HG02981 (cell line): ENCODE measurements around the gene CELSR3.

Experiments used
- ATAC-seq: cut with Tn5 transposase; IDR thresholded peaks from one replicate; pipeline ENCODE4 v1.9.1; 2021; ENCODE audit warnings: mild to moderate bottlenecking, moderate library complexity; ENCODE audit not compliant: unreplicated experiment

The CELSR3 gene

GRCh38 chr3:48636149-48636655 is 26.5 kb downstream of the CELSR3 start:
- ATAC-seq, result no peak

DNA sequence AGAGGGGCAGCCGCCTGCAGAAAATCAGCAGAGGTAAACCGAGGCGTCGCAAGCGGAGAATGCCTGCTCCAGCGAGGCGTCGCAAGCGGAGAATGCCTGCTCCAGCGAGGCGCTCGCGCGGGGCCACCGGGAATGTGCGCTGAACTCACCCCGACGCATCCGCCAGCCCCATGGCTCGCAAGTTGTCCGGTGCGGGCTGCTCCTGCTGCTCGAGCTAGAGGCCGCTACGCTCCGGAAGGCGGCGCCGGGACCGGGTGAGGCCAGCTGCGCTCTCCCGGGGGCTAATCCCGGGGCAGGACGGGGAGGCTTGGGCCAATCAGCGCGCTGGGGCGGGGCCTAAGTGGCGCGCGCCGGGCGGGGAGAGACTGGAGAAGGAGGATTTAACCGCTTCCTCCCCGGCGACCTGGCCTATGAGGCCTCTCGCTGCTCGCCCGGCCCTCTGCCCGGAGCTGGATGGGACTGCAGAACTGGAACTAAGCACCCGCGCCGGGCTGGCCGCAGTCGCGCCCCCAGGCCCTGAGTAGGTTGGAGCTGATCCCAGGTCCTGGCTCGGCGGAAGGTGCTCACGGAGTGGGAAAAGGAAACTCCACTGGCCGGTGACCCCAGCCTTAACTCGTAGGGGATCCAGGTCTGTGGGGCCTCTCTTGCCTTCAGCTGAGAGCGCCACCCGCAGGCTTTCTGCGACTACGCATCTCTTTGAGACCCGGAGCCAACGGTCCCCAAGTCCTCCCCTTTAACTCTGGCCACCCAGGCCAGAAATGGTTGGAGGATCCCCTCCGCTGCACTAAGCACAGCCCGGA is 27.3 kb downstream of the CELSR3 start, which contains the start of gene SLC26A6:
Gene SLC26A6, minus strand, starts transcription at position 240 of the 800 bp plus-strand sequence. Its CDS starts 68 bp downstream, at position 172.
- peak; percentile 86 for ATAC-seq

GRCh38 chr3:48634661-48635221 is 27.9 kb downstream of the CELSR3 start:
- ATAC-seq, result peak; percentile 19

- ATAC-seq, result no peak
Measured at GRCh38 chr3:48633743-48634142, 28.9 kb downstream of the CELSR3 start.

- ATAC-seq, result no peak
Measured at GRCh38 chr3:48633256-48633655, 29.4 kb downstream of the CELSR3 start.

DNA sequence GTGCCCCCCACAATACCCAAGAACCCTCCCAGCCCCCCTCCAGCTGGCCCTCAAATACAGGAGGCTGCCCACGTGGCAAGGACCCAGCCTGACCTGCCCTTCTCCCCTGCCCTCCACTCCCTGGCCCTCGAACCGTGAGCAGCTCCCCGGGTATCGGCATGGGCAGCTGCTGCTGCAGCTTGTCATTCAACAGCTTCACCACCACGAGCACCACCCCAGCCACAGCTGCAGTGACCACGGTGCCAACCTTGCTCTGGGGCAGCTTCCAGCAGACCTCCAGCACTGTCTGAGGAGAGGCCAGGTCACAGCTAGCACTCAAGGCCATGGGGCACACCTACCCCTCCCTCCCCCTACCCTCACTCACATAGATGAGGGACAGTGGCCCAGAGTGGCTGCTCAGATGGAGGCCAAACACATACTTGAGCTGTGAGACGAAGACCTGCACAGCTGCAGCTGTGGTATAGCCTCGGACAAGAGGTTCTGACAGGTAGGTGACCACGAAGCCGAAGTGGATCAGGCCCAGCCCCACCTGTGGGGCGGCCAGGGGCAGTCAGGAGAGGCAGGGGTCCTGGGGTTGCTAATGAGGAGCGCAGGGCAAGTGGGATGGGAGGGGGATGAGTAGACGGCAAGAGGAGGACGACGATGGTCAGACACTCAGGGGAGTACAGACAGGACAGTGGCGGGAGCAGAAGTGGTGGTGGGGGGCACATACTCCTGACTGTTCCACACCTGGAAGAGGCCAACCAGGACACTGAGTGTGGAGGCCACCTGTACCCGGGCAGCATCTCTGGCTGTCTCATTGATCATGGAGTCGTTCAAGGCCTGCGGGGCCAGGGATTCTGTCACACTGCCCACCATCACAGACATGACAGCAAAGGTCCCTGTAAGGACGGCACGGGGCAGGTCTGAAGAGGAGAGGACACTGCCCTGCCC is 30.9 kb downstream of the CELSR3 start:
- no peak for ATAC-seq

DNA sequence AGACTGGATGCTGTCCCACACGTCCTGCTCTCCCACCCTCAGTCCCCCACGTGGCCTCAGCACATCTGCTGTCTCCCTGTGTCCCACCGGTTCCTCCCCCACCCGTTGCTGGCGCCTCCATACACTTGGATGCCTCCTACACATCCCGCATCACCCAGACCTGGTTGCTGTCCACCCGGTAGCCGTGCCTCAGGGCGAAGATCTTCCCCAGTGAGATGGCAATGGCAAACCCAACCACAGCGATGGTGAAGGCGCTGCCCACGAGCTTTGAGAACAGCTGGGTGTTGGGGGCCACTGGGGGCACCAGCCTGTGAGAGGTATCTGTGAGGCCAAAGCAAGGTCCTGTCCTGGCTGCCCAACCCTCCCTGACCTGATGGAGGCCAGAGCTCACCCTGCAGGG is 31.9 kb downstream of the CELSR3 start:
- no peak for ATAC-seq

DNA sequence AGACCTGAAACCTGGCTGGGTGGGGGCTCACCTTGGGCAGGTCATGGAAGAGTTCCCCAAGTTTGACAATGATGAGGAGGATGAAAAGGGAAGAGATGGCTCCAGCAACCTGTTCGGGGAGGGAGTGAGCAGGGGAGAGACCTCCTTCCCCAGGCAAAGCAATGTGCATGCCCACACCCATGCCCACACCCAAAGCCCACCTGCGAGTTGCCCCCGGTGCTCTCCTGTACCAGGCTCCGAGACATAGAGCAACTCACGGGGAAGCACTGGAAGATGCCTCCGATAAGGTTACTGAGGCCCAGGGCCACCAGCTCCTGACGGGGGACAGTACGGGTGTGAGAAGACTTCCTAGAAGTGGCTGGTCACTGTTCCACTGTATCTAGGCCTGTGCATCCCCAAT is 32.3 kb downstream of the CELSR3 start:
- no peak for ATAC-seq

- no peak for ATAC-seq
Measured at GRCh38 chr3:48629894-48630293, 32.8 kb downstream of the CELSR3 start.

DNA sequence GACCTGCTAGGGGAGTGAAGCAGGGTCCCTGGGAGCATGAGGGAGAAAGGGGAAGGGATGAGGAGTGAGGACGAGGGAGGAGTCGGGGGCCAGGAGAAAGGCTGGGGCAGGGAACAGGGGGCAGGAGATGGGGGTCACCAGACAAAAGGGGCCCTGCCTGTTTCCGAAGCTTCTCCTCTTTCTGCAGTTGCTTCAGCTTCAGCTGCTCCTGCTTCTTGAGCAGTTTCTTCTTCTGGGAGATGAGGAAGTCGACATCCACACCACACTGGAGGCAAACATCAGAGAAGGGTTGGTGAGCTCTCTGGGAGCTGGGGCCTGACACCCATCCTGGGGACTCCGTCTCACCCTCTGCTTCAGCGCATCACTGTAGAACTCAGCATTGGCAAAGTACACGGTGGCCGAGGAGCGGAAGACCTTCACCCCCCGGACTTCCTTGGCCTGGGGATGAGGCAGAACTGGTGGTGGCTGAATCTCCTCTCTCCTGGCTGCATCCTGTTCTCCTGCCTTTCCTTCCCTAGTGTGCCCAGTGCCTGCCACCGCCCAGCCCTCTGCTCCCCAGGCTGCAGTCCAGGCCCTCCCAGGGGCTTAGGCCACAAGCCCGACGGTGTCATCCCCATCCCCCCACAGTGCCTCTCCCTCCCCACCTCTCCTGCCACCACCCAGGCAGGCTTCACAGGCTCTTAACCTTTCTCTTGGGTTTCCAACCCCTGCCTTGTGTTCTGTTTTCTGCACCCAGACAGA is 34.2 kb downstream of the CELSR3 start:
- ATAC-seq, result no peak

DNA sequence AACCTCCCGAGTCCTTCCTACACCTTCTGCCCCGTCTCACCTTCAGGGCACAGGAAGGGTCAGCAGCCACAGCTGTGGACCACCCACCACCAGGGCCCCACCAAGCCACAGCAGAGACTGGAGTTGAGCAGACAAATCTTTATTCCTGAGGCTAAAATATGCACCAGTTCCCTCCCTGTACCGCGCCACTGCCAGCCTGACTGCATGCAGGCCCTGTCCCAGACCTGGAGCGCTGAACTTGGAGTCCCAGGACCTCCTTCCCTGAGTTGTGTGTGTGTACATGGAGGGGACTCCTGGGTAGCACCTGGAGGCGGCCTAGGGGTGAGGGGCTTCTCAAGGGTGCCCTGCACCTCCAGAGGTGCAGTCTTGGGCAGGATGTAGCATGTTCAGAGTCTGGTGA is 37.1 kb downstream of the CELSR3 start:
- no peak for ATAC-seq

DNA sequence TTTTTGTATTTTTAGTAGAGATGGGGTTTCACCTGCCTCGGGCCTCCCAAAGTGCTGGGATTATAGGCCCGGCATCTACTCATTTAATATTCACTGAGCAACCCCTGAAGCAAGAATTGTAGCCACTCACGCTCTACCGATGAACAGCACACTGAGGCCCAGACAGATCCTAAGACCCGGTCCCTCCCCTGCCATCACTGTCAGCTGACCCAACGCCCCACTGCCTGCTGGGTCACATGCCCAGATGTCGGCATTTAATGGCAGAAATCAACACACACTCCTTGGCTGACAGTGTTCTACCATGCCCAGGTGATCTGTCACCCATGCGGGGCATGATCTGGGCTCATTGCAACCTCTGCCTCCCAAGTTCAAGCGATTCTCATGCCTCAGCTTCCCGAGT is 37.9 kb downstream of the CELSR3 start:
- ATAC-seq, result no peak

DNA sequence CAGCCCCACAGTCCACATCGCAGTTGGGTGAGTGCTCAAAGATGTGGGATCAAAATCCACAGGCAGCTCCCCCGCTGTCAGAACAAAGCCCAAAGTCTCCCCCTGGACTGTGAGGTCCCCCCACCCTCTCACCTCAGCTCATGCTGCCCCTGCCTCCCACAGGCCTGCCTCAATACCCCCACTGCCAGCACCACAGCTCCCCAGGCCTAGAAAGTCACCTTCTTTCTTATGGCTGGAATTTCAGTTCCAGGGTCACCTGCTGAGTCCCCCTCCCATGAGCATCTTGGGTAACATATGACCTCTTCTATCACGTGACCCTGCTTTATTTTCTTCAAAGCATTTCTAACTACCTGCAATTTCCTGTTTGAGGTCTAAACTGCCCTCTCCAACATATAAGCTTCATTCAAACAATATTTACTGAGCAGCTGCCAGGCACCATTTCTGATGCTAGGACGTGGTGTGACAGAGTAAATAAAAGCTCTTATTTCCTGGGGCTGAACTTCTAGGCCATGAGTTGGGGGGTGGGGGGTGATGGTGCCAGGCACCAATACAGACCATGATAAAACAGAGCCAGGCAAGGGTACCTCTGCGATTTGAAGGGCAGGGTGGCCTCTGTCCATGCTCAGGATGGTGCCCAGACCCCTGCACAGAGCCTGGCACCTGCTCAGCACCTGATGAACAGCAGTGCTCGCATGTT is 38.7 kb downstream of the CELSR3 start:
- no peak for ATAC-seq

DNA sequence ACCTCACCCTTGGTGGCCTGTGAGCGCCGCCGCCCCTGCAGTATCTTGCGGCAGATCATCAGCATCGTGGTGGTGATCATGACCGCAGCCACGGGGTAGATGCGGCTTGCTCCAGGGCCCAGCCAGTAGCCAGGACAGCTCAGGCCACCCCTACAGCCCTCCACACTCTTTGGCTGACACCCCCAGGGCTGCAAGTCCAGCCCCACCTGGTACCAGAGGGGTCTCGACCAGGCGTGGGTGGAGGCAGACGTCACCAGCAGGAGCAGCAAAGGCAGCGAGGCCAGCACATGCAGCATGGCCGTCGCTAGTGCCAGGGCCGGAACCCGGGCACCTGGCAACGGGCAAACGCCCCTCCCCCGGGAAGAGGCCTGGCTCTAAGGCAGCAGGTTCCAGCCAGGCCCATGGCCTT is 41.2 kb downstream of the CELSR3 start, which contains the start of gene TMEM89:
Gene TMEM89, minus strand, starts transcription at position 309 of the 409 bp plus-strand sequence. Its CDS starts 13 bp downstream, at position 296.
- ATAC-seq, result no peak

DNA sequence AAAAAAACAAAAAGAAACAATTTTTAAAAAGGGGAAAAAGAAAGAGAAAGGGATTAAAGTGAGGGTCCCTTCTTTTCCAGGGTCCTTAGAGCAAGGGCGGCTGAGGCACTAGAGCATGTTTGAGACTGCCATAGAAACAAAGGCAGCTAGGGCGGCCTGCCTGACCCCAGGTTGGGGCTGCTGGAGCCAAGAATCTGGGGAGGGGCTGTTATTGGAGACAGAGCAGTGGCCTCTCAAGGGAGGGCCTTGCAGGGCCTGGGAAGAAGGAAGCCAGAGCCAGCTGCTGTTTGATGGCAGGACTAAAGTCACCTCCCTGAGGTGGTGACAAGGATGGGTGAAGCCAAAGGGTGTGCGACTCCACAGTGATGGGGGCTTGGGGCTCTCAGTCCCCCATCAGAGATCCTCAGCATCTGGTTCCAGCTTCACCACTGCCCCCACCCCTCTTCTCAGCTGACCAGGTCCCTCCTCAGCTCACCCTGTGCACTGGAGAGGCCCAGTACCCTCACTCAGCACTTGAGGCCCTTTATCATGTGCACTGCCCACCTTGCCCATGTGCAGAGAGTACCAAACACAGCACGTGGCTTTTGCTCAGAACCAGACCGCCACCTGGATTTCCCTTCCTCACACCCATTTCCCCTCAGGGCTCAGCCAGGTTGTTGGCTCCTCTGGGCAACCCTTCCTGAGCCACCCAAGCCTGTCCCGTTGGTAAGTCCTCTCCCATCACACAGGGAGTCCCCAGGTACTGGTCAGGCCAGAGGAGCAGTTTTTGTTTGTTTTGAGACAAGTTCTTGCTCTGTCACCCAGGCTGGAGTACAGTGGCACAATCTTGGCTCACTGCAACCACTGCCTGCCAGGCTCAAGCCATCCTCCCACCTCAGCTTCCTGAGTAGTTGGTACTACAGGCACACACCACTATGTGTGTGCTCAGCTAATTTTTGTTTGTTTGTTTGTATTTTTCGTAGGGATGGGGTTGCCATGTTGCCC is 42.9 kb downstream of the CELSR3 start:
- no peak for ATAC-seq

DNA sequence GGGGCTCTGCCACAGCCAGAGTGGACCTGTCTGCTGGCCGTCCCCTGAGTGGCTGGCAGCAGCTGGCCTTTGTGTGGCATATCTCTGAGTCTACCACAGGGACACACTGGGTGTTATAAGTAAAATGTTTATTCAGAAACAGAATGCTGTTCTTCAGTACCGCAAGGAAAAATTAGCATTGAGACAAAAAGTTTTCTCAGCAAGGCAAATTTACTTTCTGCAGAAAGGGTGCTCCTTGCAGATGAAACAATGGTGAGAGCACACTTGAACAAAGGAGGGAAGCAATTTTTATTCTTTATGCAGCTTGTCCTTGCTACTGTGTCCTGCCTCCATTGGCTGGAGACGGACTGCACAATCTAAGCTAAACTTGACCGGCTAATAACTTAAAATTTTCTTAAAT is 45.1 kb downstream of the CELSR3 start:
- no peak for ATAC-seq

DNA sequence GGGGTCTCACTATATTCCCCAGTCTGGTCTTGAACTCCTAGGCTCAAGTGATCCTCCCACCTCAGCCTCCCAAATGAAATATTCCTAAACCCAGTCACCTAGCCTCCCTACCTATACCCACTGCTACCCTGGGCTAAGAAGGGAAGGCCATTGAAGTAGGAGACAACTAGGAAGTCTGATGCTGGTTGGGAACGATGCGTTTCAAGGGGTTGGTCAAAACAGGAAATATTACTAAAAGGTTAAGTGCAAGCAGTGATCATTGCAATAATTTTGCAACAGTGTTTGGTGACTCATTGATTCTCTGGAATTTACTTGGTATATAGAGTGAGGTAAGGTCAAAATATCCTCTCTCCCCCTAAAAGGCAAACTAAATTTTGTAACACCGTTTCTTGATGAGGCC is 48.6 kb downstream of the CELSR3 start:
- no peak for ATAC-seq

DNA sequence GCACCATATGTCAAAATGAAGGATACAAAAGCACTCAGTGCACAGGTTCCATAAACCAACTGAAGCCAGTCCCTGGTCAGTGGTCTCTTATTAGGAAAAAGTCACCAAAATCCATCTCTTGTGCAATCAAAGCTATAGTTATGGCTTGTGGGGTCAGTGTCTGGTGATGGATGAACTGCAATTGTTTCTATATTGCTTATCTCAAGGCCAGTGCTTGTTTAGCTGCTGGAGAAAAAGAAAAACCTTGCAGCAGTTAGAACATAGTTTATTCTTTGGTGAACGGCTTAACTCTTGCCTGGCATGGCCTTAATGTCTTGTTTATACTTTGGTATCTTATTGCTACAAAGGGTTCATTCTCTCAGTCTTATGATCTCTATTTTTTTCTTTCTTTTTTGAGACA is 50.4 kb downstream of the CELSR3 start:
- ATAC-seq, result no peak
